Mesothelial cell of epicardium (in vitro differentiated cells): ENCODE data around the gene VSTM2B. TPM values are rescaled to one million over a fixed set of nuclear protein-coding genes. Genes with fewer than 3 reads are reported as not detected.

Experiments used
- DNase-seq, 2 experiments: peaks; one replicate each; pipeline ENCODE4 v3.0.0; 2021; ENCODE audit warnings: low spot score in 2 of 2; ENCODE audit not compliant: unreplicated experiment in 2 of 2
- H3K27ac Mint-ChIP-seq: 2 replicates; pipeline ENCODE4 v1.8.0; 2021; ENCODE audit warnings: mixed read lengths
- H3K27me3 Mint-ChIP-seq: 2 replicates; pipeline ENCODE4 v1.8.0; 2021; ENCODE audit warnings: low read depth, mixed read lengths
- H3K36me3 Mint-ChIP-seq: 2 replicates; pipeline ENCODE4 v1.8.0; 2021; ENCODE audit warnings: mixed read lengths
- H3K4me1 Mint-ChIP-seq: 2 replicates; pipeline ENCODE4 v1.8.0; 2021; ENCODE audit warnings: mixed read lengths
- H3K4me3 Mint-ChIP-seq: 2 replicates; pipeline ENCODE4 v1.8.0; 2021; ENCODE audit warnings: mild to moderate bottlenecking, moderate library complexity, mixed read lengths
- H3K9me3 Mint-ChIP-seq: 2 replicates; pipeline ENCODE4 v1.8.0; 2021; ENCODE audit warnings: mixed read lengths
- total RNA-seq: library from RNA; stranded (reverse); gene quantifications from 3 replicates; pipeline ENCODE4 v1.2.1, GENCODE V29; 2021
- TF ChIP-seq, protein P1 (sequence below): fragments of 200-600 bp; sonication (generic); IDR thresholded peaks from one replicate; pipeline ENCODE4 v1.5.0; 2021; ENCODE audit warnings: antibody characterized with exemption; ENCODE audit not compliant: unreplicated experiment

The VSTM2B gene
- total RNA-seq, 1 donor from 2014 or later = not detected

DNA sequence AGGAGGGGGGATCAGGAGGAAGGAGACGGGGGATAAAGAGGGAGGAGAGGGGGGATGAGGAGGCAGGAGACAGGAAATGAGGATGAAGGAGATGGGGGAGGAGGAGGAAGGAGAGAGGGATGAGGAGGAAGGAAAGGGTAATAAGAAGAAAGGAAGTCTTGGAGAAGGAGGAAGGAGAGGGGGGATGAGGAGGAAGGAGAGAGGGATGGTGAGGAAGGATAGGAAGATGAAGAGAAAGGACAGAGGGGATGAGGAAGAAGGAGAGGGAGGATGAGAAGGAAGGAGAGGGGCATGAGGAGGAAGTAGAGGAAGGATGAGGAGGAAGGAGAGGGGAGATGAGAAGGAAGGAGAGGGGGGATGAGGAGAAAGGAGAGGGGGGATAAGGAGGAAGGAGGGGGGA lies 13.0 kb upstream of the VSTM2B start:
- no peak overlapping the region for H3K4me3 Mint-ChIP-seq
- peaks cover 74% of the 10 kb centered on the region for H3K27me3 Mint-ChIP-seq

DNA sequence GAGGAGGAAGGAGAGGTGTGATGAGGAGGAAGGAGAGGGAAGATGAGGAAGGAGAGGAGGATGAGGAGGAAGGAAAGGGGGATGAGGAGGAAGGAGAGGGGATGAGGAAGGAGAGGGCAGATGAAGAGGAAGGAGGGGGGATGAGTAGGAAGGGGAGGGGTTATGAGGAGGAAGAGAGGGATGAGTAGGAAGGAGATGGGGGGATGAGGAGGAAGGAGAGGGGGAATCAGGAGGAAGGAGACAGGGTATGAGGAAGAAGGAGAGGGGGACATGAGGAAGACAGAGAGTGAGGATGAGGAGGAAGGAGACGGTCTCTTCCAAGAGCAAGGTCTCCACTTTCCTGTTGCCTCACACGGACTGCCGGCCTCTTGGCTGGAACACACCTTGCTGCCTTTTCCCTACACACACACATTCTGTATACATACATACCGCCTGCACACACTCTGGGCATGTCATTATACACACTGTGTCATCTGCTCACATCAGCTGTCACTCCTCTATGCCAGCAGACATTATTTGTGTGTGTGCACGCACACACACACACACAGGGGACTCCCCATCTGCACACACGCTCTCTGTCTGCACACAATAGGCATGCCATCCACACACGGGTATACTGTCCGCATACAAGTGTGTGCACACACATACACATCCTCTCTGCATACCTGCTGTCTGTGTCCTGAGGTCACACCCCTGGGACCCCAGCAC lies 11.1 kb upstream of the VSTM2B start:
- TF ChIP-seq, protein P1, sequence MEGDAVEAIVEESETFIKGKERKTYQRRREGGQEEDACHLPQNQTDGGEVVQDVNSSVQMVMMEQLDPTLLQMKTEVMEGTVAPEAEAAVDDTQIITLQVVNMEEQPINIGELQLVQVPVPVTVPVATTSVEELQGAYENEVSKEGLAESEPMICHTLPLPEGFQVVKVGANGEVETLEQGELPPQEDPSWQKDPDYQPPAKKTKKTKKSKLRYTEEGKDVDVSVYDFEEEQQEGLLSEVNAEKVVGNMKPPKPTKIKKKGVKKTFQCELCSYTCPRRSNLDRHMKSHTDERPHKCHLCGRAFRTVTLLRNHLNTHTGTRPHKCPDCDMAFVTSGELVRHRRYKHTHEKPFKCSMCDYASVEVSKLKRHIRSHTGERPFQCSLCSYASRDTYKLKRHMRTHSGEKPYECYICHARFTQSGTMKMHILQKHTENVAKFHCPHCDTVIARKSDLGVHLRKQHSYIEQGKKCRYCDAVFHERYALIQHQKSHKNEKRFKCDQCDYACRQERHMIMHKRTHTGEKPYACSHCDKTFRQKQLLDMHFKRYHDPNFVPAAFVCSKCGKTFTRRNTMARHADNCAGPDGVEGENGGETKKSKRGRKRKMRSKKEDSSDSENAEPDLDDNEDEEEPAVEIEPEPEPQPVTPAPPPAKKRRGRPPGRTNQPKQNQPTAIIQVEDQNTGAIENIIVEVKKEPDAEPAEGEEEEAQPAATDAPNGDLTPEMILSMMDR = no peak
- Mint-ChIP-seq H3K4me3 (no peak overlapping the region), H3K4me1 (no peaks in the 10 kb centered on the region), H3K27ac (no peak overlapping the region), H3K27me3 (peaks cover 81% of the 10 kb centered on the region), H3K9me3 (no peaks in the 10 kb centered on the region), H3K36me3 (no peaks in the 10 kb centered on the region)
- no peak for DNase-seq

More for the DNA sequence above, 13.0 kb upstream of the VSTM2B start:
- no peak overlapping the region for H3K27ac Mint-ChIP-seq
- no peak for DNase-seq
- no peaks in the 10 kb centered on the region for H3K4me1 Mint-ChIP-seq
- H3K36me3 Mint-ChIP-seq = no peaks in the 10 kb centered on the region
- no peaks in the 10 kb centered on the region for H3K9me3 Mint-ChIP-seq
- TF ChIP-seq, protein P1 = no peak

DNA sequence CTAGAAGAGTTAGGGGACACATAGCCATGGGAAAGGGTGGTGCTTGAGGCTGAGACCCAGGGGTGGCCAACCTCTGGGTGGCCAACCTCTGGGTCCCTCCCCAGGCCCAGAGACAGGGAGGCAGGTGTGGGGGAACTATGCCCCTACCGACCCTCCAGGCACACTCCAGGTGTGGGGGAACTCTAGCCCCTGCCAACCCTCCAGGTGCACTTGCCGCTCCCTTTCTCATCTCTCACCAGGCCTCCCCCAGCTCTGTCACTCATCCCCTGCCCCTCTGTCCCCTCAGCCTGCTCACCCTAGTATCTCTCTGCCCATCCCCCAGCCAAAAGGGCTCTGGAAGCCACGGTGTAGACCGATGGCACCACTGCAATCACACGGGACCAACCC lies 10.6 kb upstream of the VSTM2B start:
- Mint-ChIP-seq H3K4me1 (no peaks in the 10 kb centered on the region), H3K36me3 (no peaks in the 10 kb centered on the region), H3K27me3 (peaks cover 81% of the 10 kb centered on the region), H3K4me3 (no peak overlapping the region), H3K27ac (no peak overlapping the region), H3K9me3 (no peaks in the 10 kb centered on the region)
- TF ChIP-seq, protein P1 = no peak
- no peak for DNase-seq

DNA sequence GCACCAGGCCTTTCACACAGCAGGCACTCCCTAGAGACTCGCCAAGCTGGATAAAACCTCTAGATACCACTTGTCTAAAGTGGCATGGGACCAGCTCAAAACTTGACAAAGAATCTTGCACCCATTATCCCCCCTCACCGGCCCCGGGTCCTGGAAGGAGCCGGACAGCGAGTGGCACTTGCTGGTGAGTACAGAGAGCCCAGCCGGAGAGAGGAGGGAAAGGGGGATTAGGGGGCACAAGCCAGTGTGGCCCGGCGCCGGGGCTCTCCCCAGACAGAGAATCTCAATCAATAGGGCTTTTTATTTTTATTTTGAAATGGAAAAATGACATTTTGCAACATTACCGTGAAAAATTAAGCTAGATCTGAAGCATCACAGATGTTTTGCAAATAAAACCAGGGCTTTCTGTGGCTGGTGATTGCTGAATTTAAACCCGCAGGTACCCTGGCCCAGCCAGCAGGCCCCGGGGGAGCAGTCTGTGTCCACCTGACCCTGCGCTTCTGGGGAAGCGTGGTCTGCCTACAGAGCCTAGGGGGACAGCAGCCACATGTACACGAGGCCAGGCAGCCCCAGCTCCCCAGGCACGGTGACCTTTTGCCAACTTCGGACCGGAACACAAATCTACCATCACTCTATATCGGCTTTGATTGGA lies 10.0 kb upstream of the VSTM2B start:
- H3K27me3 Mint-ChIP-seq = peaks cover 81% of the 10 kb centered on the region
- DNase-seq = no peak
- H3K4me3 Mint-ChIP-seq = no peak overlapping the region
- H3K9me3 Mint-ChIP-seq = no peaks in the 10 kb centered on the region
- no peaks in the 10 kb centered on the region for H3K4me1 Mint-ChIP-seq
- TF ChIP-seq, protein P1 = no peak
- H3K36me3 Mint-ChIP-seq = no peaks in the 10 kb centered on the region
- H3K27ac Mint-ChIP-seq = no peak overlapping the region

DNA sequence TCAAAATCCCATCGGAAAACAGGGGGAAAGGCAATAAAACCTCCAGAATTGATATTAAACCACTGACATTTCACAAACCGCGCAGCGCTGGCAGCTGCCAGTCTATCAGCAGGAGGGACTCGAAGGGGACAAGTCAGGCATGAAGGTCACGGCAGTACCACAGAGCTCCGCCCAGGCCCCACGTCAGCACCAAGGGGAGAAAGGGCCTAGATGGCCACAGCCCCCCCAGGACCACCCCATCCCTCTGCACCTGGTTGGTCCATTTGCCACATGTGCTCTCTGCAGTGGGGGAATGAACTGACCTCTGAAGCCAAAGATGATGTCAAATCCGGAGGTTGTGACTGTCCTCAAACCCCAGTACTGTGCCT lies 9.5 kb upstream of the VSTM2B start:
- DNase-seq = no peak
- TF ChIP-seq, protein P1 = no peak
- H3K27ac Mint-ChIP-seq = no peak overlapping the region
- H3K4me3 Mint-ChIP-seq = no peak overlapping the region
- H3K27me3 Mint-ChIP-seq = peaks cover 82% of the 10 kb centered on the region
- H3K9me3 Mint-ChIP-seq = no peaks in the 10 kb centered on the region
- no peaks in the 10 kb centered on the region for H3K36me3 Mint-ChIP-seq
- H3K4me1 Mint-ChIP-seq = no peaks in the 10 kb centered on the region
